ENCODE results near the gene FAM186B.

DNA sequence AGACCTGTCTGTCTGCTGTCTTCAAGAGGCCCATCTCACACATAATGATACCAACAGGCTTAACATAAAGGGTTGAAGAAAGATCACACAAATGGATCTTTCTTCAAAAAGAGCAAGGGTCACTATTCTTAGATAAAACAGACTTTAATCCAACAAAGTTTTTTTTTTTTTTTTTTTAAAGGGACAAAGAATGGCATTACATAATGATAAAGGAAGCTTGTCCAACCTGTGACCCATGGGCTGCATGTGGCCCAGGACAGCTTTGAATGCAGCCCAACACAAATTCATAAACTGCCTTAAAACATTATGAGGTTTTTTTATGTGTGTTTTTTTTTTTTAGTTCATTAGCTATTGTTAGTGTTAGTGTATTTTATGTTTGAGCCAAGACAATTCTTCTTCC, 6.8 kb upstream of the FAM186B start:
- TF ChIP-seq, protein P1, sequence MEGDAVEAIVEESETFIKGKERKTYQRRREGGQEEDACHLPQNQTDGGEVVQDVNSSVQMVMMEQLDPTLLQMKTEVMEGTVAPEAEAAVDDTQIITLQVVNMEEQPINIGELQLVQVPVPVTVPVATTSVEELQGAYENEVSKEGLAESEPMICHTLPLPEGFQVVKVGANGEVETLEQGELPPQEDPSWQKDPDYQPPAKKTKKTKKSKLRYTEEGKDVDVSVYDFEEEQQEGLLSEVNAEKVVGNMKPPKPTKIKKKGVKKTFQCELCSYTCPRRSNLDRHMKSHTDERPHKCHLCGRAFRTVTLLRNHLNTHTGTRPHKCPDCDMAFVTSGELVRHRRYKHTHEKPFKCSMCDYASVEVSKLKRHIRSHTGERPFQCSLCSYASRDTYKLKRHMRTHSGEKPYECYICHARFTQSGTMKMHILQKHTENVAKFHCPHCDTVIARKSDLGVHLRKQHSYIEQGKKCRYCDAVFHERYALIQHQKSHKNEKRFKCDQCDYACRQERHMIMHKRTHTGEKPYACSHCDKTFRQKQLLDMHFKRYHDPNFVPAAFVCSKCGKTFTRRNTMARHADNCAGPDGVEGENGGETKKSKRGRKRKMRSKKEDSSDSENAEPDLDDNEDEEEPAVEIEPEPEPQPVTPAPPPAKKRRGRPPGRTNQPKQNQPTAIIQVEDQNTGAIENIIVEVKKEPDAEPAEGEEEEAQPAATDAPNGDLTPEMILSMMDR (IDR thresholded peaks at IDR 0.05), result no peak
- TF ChIP-seq POLR2A (IDR thresholded peaks at IDR 0.05), result no peak
